HG02678 (cell line): Measurements from ENCODE around the gene NCF4.

Experiments
- ATAC-seq: cut with Tn5 transposase; IDR thresholded peaks from one replicate; pipeline ENCODE4 v1.9.1; 2021; ENCODE audit warnings: mild to moderate bottlenecking, moderate library complexity; ENCODE audit not compliant: unreplicated experiment

Gene NCF4

GRCh38 chr22:36892292-36892691, 31.5 kb downstream of the NCF4 start:
- ATAC-seq = no peak

- ATAC-seq = no peak
Measured at GRCh38 chr22:36893262-36893661, 32.5 kb downstream of the NCF4 start.

DNA sequence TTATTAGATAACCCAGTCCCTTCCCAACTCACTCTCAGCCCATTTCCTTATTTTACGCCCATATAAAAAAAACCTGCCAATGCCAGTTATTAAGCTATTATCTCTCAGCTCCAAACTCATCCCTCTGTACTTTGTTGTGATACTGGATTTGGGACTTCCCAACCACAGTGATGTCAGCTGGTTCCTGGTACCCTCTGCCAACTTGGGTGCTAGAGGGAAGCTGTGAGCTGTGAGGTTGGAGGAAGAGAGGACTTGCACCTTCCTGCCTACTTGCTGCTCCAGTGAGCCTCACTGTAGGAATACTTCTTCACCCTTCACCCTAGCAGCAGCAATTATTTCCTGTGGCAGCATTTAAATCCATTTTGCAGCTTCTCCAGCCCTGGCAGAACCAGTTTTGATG, 33.5 kb downstream of the NCF4 start:
- ATAC-seq = no peak

DNA sequence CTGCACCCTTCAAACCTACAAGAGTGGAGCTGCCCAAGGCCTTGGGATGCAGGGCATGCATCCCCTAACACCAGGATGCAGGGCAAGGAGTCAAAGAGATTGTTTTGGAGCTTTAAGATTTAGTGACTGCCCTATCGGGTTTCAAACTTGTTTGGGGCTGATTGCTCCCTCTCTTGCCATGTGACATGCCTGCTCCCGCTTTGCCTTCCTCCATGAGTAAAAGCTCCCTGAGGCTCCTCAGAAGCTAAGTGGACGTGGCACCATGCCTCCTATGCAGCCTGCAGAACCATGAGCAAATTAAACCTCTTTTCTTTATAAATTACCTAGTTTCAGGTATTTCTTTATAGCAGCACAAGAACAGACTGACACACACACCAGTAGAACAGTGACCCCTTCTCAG, 36.8 kb downstream of the NCF4 start:
- ATAC-seq = no peak

DNA sequence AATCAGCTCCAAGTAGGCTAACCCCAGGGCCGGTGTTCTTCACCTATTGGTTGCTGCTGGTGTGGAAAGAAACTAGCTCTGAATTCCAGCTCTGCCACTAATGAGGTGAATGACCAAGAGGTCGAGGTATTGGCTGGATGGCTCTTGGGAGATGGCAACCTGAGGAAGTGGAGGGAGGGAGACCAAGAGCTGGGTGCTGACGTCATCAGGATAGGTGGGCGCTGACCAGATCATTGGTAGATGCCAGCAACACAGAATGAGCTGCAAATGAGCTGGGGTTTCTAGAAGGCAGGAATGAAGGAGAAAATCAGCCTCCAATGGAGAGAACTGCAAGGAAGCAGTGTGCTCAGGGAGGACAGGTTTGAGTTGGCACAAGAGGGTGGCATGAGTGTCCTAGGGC, 37.9 kb downstream of the NCF4 start:
- ATAC-seq = no peak

DNA sequence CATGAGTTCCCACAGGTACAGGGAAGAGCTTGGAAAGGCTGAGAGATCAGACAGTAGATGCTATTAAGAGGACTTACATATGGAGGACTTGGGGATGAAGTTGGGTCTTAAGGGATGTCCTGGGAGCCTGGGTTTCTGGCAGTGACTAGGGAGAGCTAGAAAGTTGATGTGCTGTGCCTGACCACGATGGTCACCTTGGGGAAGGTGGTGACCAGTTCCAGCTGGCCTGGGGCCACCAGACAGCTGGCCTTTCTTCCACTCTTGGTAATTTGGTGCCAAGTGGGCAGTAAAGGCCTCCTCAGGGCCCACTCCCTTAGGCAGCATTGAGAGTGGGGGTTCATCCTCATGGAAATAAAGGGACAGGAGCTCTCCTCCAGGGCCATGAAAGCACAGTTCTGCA, 38.7 kb downstream of the NCF4 start:
- ATAC-seq = no peak

DNA sequence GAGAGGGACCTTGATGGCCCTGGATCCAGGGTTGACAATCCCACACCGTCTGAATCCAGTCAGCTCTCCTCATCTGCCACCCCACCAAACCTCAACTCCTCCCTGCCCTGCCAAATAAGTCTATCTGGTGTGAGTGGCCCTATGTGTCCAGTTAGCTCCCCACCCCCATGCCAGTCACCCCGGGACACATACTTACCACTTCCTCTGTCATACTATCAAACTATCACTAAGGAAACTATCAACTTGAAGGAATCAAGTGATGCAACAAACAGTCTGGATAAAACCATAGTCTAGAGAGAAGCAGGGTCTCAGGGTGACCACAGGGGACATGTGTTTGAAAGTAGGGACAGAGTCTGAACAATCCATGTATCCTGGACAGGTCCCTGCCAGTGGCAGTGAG, 39.4 kb downstream of the NCF4 start:
- ATAC-seq = no peak

GRCh38 chr22:36900880-36901279, 40.1 kb downstream of the NCF4 start:
- ATAC-seq = no peak

DNA sequence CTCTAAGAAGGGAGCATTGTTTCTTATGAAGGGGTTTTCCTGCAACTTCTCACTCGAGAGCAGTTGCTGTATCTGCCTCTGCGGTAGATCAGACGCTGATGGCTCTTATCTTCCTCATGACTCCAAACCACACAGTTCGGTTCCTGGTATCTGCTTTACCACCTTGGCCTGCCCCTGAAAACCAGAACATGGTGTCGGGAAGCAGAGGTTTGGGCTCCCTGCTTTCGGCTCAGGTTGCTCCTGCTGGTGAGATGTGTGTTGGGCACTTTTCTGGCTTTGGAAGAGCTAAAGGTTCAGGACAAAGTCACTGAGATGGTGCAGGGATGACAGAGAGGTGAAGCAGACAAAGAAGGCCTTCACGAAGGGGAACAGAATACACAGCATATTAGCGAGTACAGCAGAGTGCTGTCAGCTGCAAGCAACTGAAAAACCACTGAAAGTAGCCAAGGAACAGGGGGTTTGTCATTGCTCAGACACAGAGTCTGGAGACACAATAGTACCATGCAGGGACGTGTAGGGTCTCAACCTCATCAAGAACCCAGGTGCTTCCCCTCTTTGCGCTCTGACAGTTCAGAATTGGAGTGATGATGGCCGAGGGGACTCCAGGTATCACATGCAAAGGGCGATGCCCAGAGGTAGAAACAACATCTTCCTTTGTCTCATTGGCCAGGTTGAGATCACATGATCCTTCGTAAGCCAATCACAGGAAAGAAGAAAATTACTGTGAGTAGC, 40.8 kb downstream of the NCF4 start:
- peak; percentile 77 for ATAC-seq

- no peak for ATAC-seq
Measured at GRCh38 chr22:36902143-36902926, 41.5 kb downstream of the NCF4 start.

GRCh38 chr22:36904260-36904880, 43.6 kb downstream of the NCF4 start:
- no peak for ATAC-seq

DNA sequence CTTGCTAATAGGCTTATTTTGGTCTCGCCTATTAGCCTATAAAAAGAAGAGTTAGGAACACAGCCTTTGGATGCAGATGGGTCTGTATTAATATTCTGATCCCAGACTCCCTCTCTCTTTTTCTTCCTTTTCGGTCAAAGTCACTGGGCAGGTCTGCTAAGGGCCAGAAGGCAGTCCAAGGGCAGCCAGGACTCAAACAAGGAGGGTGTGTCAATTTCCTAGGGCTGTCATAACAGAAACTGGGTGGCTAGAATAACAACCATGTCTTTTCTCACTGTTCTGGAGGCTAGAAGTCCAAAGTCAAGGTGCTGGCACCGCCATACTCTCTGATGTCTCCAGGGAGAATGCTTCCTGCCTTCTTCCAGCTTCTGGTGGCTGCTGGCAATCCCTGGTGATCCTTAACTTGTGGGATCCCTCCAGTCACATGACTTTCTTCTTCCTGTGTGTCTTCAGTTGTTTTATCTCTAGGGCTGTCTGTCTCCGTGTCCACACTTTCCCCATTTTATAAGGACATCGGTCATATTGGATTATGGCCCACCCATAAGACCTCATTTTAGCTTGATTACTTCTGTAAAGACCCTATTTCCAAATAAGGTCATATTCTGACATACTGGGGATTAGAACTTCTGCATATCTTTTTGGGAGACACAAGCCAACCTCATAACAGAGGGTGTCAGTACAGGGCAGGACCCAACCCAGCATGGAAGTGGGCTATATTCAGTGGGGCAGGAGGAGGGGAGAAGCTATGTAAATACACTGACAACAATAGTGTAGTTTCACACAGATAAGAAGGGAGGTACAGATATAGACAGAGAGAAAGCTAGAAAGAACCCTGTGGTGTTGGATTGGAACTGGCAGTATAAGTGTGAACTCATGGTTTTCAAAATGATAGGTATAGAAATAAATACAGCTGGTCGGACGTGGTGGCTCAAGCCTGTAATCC, 46.7 kb downstream of the NCF4 start:
- no peak for ATAC-seq

DNA sequence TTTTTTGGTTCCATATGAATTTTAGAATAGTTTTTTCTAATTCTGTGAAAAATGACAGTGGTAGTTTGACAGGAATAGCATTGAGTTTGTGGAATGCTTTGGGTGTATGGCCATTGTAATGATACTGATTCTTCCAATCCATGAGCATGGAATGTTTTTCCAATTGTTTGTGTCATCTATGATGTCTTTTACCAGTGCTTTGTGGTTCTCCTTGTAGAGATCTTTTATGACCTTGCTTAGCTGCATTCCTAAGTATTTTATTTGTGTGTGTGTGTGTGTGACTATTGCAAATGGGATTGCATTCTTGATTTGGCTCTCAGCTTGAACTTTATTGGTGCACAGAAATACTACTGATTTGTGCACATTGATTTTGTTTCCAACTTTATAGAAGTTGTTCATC, 49.7 kb downstream of the NCF4 start:
- no peak for ATAC-seq

DNA sequence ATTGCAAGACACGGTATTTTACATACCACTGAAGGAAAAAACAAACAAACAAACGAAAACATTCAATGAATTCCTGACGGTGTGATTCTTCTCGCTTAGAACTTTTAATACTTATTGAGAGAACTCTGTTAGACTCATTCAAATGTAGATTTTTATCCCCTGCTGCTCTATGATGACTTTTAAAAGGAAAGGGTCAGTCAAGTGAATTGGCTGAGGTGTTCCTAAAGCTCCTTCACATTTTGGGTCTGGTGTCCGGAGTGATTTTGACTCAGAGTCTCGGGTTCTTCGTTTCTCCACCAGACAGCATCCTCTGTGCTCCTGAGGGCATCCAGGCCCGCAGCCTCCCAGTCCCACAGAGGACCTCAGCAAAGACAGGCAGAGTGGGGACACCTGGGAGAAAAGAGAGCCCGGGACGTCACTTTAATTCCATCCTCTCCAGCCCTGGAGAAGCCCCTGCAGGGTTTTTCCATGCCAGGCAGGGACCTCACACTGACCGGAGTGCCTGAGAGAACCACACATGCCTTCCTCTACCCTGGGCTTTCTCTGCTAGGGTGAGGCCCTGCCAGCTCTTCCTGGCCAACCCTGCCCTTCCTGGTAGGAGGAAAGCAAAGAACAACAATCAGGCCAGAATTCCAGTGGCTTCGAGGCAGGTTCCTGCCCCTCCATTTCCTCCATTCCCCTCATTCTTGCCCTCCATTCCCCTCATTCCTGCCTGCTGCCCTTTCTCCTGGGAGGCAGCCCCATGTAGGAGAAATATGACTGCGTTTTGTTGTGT, 51.3 kb downstream of the NCF4 start:
- ATAC-seq = no peak

GRCh38 chr22:36912694-36913426, 52.1 kb downstream of the NCF4 start:
- no peak for ATAC-seq

DNA sequence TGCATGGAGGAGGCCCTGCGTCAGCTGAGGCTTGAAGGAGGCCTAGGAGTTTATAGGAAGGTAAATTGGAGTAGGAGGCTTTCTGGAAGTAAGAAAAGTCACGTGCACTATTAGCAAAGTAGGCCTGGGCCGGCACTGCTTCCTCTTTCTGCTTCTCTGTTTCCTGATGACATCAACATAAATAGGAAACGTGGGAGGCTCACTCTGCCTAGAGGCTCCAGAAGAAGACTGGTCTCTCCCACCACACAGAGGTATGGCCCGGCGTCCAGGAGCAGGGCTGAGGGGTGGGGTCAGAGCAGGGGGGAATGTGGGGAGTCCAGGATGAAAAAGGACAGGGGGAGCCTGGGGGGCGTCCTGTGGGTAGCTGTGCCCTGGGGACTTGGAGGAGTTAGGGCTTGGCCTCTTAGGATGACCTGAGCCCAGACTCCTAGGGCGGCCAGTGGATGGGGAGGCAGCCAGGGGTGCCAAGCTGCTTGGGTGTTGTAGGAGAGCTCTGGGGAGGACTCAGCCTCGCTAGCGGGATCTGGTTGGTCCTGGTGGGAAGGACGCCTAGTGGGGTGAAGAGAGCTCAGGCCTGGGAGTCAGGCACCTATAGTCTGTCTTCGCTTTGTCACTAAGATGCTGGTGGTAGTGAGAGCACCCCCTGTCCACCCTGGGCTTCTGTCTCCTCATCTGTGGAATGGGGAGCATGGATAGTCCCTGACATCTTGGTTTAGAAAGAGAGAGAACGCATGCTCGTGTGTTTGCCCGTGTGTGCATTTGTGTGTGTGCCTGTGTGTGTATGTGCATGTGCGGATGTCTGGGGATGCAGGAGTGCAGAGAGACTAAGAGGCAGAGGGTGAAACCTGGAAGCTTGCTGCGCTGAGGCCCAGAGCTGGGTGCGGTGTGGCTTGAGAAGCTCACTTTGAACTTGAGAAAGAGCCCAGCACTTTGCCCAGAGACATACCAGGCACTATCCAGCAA, 52.9 kb downstream of the NCF4 start, which contains the start of gene CSF2RB:
Gene CSF2RB, plus strand, starts transcription at position 202 of the 963 bp plus-strand sequence. CDS start 8,580 bp downstream, outside the sequence.
- no peak for ATAC-seq

GRCh38 chr22:36914390-36914752, 53.6 kb downstream of the NCF4 start:
- no peak for ATAC-seq

DNA sequence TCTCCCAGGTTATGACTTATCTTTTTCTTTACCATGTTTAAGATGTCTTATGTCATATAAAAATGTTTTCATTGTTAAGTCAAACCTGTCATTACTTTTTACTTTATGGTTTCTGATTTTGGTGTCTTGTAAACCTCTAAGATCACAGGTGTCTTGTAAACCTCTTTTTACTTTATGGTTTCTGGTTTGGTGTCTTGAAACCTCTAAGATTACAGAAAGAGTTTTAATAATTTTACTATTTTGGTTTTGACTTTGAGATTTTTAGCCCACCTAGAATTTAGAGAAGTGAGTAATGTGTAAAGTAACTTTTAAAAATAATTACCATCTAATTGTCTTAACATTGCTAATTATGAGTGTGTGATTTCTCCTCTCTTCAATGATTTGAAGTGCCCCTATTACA, 55.2 kb downstream of the NCF4 start:
- ATAC-seq = no peak
